Effector memory CD8-positive, alpha-beta T cell (primary cell): Measurements from ENCODE around the gene BCL7A.

Source experiments
- ATAC-seq: fragments of 150-1000 bp; cut with Tn5 transposase; replicated peaks from 2 replicates; pipeline ENCODE4 v1.10.0; 2021; ENCODE audit warnings: mild to moderate bottlenecking, moderate library complexity
- DNase-seq, 3 experiments: peaks; one replicate each; pipeline ENCODE4 v3.0.0; 2021
- H3K27ac Mint-ChIP-seq, 2 donors: one replicate each; pipeline ENCODE4 v1.8.0; 2022; ENCODE audit warnings: mild to moderate bottlenecking in 2 of 2, mixed read lengths in 2 of 2, moderate library complexity in 2 of 2
- H3K27me3 Mint-ChIP-seq, 2 donors: one replicate each; pipeline ENCODE4 v1.8.0; 2022; ENCODE audit warnings: mixed read lengths in 2 of 2
- H3K36me3 Mint-ChIP-seq: one replicate; pipeline ENCODE4 v1.8.0; 2022; ENCODE audit warnings: mild to moderate bottlenecking, moderate library complexity, mixed read lengths; ENCODE audit not compliant: insufficient read depth
- H3K4me1 Mint-ChIP-seq, 2 donors: one replicate each; pipeline ENCODE4 v1.8.0; 2022; ENCODE audit warnings: low read depth in 2 of 2, mixed read lengths in 2 of 2
- H3K4me3 Mint-ChIP-seq, 2 donors: one replicate each; pipeline ENCODE4 v1.8.0; 2022; ENCODE audit warnings: mild to moderate bottlenecking in 2 of 2, mixed read lengths in 2 of 2, moderate library complexity in 2 of 2
- H3K9me3 Mint-ChIP-seq, 2 donors: one replicate each; pipeline ENCODE4 v1.8.0; 2022; ENCODE audit warnings: mixed read lengths in 2 of 2

The BCL7A gene

GRCh38 chr12:122058549-122059149 lies 37.0 kb downstream of the BCL7A start:
- H3K27ac Mint-ChIP-seq, result peak overlapping the region in 1 of 2 donors; percentile 23
- no peaks in the 10 kb centered on the region for H3K9me3 Mint-ChIP-seq
- peaks cover 0 to 7% of the 10 kb centered on the region in 2 donors for H3K4me1 Mint-ChIP-seq
- H3K36me3 Mint-ChIP-seq, result no peaks in the 10 kb centered on the region
- no peak for ATAC-seq
- no peaks in the 10 kb centered on the region for H3K27me3 Mint-ChIP-seq
- no peak overlapping the region for H3K4me3 Mint-ChIP-seq
- no peak for DNase-seq

- Mint-ChIP-seq H3K27ac (no peak overlapping the region), H3K4me1 (peaks cover 0 to 3% of the 10 kb centered on the region in 2 donors), H3K36me3 (no peaks in the 10 kb centered on the region), H3K4me3 (no peak overlapping the region), H3K9me3 (no peaks in the 10 kb centered on the region), H3K27me3 (no peaks in the 10 kb centered on the region)
- no peak for ATAC-seq
- DNase-seq, result no peak
Measured at GRCh38 chr12:122059203-122059960, 37.7 kb downstream of the BCL7A start.

GRCh38 chr12:122060081-122060501 lies 38.4 kb downstream of the BCL7A start:
- Mint-ChIP-seq H3K9me3 (no peaks in the 10 kb centered on the region), H3K27me3 (no peaks in the 10 kb centered on the region), H3K4me3 (no peak overlapping the region), H3K27ac (peak overlapping the region in 1 of 2 donors; percentile 19), H3K36me3 (peaks cover 2% of the 10 kb centered on the region), H3K4me1 (no peaks in the 10 kb centered on the region)
- DNase-seq (no peak), ATAC-seq (no peak)

GRCh38 chr12:122061253-122061652 lies 39.6 kb downstream of the BCL7A start:
- H3K36me3 Mint-ChIP-seq, result peaks cover 2% of the 10 kb centered on the region
- no peaks in the 10 kb centered on the region for H3K27me3 Mint-ChIP-seq
- no peak overlapping the region for H3K4me3 Mint-ChIP-seq
- DNase-seq, result no peak
- no peak overlapping the region for H3K27ac Mint-ChIP-seq
- ATAC-seq, result no peak
- H3K9me3 Mint-ChIP-seq, result no peaks in the 10 kb centered on the region
- no peaks in the 10 kb centered on the region for H3K4me1 Mint-ChIP-seq

GRCh38 chr12:122062832-122063693 lies 41.4 kb downstream of the BCL7A start:
- peaks cover 2% of the 10 kb centered on the region for H3K36me3 Mint-ChIP-seq
- no peak overlapping the region for H3K4me3 Mint-ChIP-seq
- H3K9me3 Mint-ChIP-seq, result no peaks in the 10 kb centered on the region
- DNase-seq (no peak), ATAC-seq (no peak)
- no peak overlapping the region for H3K27ac Mint-ChIP-seq
- no peaks in the 10 kb centered on the region for H3K27me3 Mint-ChIP-seq
- H3K4me1 Mint-ChIP-seq, result peaks cover 4% of the 10 kb centered on the region in 2 donors

- DNase-seq (no peak), ATAC-seq (no peak)
- Mint-ChIP-seq H3K27ac (no peak overlapping the region), H3K27me3 (no peaks in the 10 kb centered on the region), H3K9me3 (no peaks in the 10 kb centered on the region), H3K4me1 (peaks cover 8 to 9% of the 10 kb centered on the region in 2 donors), H3K4me3 (no peak overlapping the region), H3K36me3 (peaks cover 2% of the 10 kb centered on the region)
Measured at GRCh38 chr12:122063694-122064024, 42.0 kb downstream of the BCL7A start.

- Mint-ChIP-seq H3K27me3 (no peaks in the 10 kb centered on the region), H3K36me3 (peaks cover 2% of the 10 kb centered on the region), H3K4me3 (no peak overlapping the region), H3K9me3 (no peaks in the 10 kb centered on the region), H3K4me1 (peaks cover 8 to 9% of the 10 kb centered on the region in 2 donors), H3K27ac (no peak overlapping the region)
- DNase-seq (no peak), ATAC-seq (no peak)
Measured at GRCh38 chr12:122064025-122064777, 42.5 kb downstream of the BCL7A start.

- ATAC-seq (no peak), DNase-seq (no peak)
- Mint-ChIP-seq H3K27ac (no peak overlapping the region), H3K27me3 (no peaks in the 10 kb centered on the region), H3K4me1 (peaks cover 8 to 9% of the 10 kb centered on the region in 2 donors), H3K9me3 (no peaks in the 10 kb centered on the region), H3K4me3 (no peak overlapping the region), H3K36me3 (peaks cover 2% of the 10 kb centered on the region)
Measured at GRCh38 chr12:122064780-122065588, 43.3 kb downstream of the BCL7A start.

- DNase-seq (no peak), ATAC-seq (peak; percentile 26)
- H3K27me3 Mint-ChIP-seq, result no peaks in the 10 kb centered on the region
- peak overlapping the region in 1 of 2 donors; percentile 88 for H3K27ac Mint-ChIP-seq
- peaks cover 8 to 9% of the 10 kb centered on the region in 2 donors for H3K4me1 Mint-ChIP-seq
- peaks cover 2% of the 10 kb centered on the region for H3K36me3 Mint-ChIP-seq
- peak overlapping the region in 1 of 2 donors; percentile 64 for H3K4me3 Mint-ChIP-seq
- no peaks in the 10 kb centered on the region for H3K9me3 Mint-ChIP-seq
Measured at GRCh38 chr12:122067548-122067947, 45.9 kb downstream of the BCL7A start.

- ATAC-seq (peak; percentile 80), DNase-seq (peak in 2 of 3 experiments; percentile 17 to 18)
- Mint-ChIP-seq H3K4me1 (peaks cover 8 to 9% of the 10 kb centered on the region in 2 donors), H3K36me3 (peaks cover 2% of the 10 kb centered on the region), H3K9me3 (no peaks in the 10 kb centered on the region), H3K27ac (peak overlapping the region; percentile 19 to 88), H3K27me3 (no peaks in the 10 kb centered on the region), H3K4me3 (peak overlapping the region; percentile 43 to 64)
Measured at GRCh38 chr12:122067966-122068365, 46.3 kb downstream of the BCL7A start.

GRCh38 chr12:122072031-122072970 lies 50.6 kb downstream of the BCL7A start:
- H3K27me3 Mint-ChIP-seq, result no peaks in the 10 kb centered on the region
- H3K9me3 Mint-ChIP-seq, result no peaks in the 10 kb centered on the region
- H3K4me1 Mint-ChIP-seq, result peaks cover 8 to 9% of the 10 kb centered on the region in 2 donors
- H3K36me3 Mint-ChIP-seq, result no peaks in the 10 kb centered on the region
- no peak overlapping the region for H3K4me3 Mint-ChIP-seq
- DNase-seq (no peak), ATAC-seq (no peak)
- H3K27ac Mint-ChIP-seq, result no peak overlapping the region

GRCh38 chr12:122073815-122074214 lies 52.1 kb downstream of the BCL7A start:
- Mint-ChIP-seq H3K27ac (no peak overlapping the region), H3K9me3 (no peaks in the 10 kb centered on the region), H3K27me3 (no peaks in the 10 kb centered on the region), H3K4me1 (no peaks in the 10 kb centered on the region), H3K4me3 (no peak overlapping the region), H3K36me3 (peaks cover 4% of the 10 kb centered on the region)
- ATAC-seq (no peak), DNase-seq (no peak)
